NCI-H345 (cell line): ENCODE data around the gene RAP1A.

Experiments
- DNase-seq: peaks from one replicate; lab custom pipeline; 2025; lab: John Stamatoyannopoulos, UW

The RAP1A gene

DNA sequence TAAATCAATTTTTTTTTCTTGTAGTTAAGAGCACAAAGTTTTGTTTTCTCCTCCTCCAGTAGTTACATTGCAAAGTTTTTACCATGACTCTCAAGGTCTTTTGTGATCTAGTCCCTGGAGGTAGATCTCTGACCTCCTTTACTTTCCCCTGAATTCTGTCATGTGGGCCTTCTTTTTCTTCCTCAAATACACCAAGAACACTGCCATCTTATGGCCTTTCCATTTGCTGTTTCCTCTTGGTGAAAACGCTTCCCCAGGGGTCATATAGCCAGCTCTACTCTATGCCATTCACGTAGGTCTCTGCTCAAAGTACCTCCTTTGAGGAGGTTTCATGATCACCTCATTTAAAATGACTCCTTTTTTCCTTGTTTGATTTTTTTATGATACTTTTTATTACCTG lies 138.8 kb downstream of the RAP1A start:
- DNase-seq, result no peak

DNA sequence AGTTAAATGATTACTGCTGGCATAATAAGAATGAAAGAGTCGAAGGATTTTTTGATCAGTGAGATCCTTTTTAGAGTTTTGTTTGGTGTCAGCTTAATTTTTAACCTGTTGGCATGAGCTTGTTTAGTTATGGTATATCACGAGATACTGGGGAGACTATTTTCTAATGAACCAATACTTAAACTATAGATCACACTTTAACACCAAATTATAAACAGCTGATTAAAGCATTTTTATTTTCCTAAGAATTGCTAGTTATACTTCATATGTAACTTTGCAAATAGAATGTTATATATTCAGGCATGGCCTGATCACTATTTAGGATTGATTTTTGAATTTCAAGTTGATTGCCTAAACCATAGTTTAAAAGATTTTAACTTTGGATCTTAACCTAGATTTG lies 142.1 kb downstream of the RAP1A start:
- DNase-seq, result no peak

DNA sequence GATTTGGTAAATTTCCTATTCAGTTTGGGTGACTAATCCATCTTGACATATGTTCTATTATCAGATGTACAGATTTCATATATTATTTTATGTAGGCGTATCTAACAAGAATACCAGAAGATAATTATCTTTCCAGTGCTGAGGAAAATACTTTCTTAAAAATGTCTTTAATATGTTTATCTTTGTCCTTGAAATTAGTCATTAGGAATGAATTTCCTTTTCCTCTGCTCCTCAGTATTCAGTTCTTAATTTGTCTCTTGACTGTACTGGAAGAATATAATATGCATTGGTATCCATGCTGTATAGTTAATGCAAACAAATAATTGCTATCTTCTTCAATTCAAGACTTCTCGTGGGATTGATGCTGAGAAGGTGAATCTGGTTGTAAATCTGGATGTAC lies 142.7 kb downstream of the RAP1A start:
- no peak for DNase-seq
